ENCODE results near the gene WDTC1.
A peak's percentile ranks its signal among the peaks of the same experiment; 100 is the strongest.

The WDTC1 gene

DNA sequence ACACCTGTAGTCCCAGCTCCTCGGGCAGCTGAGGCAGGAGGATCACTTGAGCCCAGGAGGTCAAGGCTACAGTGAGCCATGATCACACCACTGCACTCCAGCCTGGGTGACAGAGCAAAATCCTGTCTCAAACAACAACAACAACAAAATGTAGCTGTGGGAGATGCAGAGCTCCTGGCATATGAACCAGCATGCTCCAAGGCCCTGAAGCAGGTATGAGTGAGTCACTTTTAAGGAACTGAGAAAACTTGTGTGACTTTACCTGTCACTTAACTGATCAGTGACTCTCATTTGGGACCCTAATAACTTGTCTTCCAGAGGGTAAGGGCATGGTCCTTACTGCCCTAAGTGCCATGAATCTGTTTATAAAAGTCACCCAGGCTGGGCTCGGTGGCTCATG is 68.2 kb downstream of the WDTC1 start:
- DNase-seq: no peak

DNA sequence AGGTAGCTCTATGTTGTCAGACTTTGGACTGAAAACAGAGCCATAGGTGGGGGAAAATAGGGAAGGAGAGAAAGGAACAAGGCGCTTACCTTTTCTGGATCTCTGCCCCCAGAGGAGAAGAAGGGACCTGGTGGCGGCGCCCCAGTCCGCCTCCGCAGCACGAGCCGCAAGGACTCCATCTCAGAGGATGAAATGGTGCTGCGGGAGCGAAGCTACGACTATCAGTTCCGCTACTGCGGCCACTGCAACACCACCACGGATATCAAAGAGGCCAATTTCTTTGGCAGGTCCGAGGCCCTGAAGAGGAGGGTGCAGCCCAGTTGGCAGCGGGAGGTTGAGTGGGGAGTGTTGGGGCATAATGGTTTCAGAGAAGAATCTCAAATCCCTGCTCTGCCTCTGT is 69.1 kb downstream of the WDTC1 start:
- DNase-seq: no peak

GRCh38 chr1:27306071-27306470 is 71.6 kb downstream of the WDTC1 start:
- DNase-seq: no peak

- no peak for DNase-seq
These were observed 72.7 kb downstream of the WDTC1 start for GRCh38 chr1:27306892-27307761.

- DNase-seq: no peak
These were observed 73.6 kb downstream of the WDTC1 start for GRCh38 chr1:27307874-27308598.

- no peak for DNase-seq
These were observed 79.7 kb downstream of the WDTC1 start for GRCh38 chr1:27314169-27314568.

DNA sequence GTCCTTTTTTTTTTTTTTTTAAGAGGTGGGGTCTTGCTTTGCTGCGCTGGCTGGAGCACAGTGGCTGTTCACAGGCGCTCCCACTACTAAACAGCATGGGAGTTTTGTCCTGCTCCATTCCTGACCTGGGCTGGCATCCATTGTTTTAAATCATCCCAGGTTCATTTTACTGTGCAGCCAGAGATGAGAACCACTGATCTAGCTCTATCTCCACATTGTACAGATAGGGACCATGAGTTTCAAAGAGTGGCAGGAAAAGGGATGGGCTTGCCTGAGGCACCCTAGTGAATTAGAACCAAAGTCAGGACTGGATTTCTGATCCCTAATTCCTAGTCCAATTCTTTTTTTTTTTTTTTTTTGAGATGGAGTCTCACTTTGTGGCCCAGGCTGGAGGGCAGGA is 80.3 kb downstream of the WDTC1 start:
- no peak for DNase-seq

DNA sequence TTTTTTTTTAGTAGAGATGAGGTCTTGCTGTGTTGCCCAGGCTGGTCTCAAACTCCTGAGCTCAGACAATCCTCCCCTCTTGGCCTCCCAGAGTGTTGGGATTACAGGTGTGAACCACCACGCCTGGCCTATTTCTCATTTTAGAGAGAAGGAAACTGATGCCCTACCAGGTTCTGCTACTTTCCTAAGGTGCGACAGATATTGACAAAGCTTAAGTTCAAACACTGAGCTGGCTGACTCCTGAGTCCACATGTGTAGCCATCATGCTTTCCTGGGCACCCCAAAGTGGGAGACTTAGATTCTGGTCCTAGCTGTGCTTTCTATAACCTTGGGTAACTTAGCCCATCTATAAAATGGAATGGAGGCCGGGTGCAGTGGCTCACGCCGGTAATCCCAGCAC is 82.4 kb downstream of the WDTC1 start:
- no peak for DNase-seq

DNA sequence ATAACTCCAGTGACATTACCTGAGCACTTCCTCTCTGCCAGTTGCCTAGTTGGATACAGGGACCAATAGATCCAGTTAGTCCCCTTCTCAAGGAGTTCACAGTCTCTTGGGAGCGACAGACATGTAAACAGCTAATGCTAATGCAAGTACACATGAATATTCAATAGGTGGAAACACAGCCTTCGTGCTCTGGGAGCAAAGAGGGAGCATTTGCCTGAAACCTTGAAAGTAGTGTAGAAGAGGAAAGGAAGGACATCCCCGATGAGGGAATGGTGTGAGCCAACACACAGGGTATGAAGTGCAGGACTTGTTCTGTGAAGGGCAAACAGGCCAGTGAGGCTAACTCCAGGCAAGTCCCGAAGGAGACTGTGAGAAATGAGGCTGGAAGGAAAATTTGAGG is 83.7 kb downstream of the WDTC1 start:
- no peak for DNase-seq

DNA sequence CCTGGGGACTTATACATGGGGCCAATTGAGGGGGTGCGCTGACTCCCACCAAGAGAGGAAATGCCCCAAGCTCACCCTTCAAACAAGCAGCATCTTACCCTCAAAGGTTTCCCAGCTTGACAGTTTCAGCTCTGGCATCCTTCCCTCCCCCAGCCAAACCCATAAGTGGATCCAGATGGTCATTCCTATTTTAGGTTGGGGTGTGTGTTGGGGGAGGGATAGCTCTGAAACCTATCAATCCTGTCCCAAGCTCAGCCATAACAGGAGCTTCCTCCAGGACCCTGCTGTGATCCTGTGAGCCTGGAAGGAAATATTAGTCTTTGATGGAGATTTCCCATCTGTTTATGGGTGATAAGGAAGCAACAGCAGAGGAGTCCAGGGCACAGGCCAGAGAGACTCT is 84.2 kb downstream of the WDTC1 start:
- DNase-seq: no peak

DNA sequence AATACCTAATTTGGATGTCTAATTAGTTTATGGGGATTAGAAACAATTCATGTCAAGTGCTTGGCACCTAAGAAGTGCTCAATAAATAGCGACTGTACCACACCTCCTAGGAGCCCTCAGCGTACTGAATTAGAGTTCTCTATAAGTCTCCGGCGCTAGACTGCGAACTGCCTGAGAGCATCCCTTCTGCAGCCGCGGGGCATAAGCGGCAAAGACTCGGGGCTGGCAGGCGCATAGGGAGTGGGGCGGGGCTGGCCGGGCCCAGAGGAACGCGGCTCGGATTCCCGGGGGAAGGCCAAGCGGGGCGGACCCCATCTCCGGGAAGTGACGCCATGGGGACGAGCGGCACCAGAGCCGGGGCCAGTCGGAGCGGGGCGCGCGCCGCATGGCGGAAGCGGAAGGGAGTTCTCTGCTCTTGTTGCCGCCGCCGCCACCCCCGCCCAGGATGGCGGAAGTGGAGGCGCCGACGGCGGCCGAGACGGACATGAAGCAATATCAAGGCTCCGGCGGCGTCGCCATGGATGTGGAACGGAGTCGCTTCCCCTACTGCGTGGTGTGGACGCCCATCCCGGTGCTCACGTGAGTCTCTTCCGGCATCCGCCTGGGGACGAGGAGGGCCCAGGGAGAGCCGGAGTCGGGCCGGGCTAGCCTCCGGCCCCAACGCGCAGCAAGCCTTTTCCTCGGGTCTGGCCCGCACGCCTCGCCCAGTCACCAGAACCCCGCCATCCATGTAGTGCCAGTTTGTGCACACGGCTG is 87.6 kb downstream of the WDTC1 start, which contains the start of gene TMEM222:
TSS of gene TMEM222 (plus strand) at position 351 of the 756 bp plus-strand sequence. CDS start at position 386, 35 bp downstream.
- DNase-seq: peak; percentile 97

DNA sequence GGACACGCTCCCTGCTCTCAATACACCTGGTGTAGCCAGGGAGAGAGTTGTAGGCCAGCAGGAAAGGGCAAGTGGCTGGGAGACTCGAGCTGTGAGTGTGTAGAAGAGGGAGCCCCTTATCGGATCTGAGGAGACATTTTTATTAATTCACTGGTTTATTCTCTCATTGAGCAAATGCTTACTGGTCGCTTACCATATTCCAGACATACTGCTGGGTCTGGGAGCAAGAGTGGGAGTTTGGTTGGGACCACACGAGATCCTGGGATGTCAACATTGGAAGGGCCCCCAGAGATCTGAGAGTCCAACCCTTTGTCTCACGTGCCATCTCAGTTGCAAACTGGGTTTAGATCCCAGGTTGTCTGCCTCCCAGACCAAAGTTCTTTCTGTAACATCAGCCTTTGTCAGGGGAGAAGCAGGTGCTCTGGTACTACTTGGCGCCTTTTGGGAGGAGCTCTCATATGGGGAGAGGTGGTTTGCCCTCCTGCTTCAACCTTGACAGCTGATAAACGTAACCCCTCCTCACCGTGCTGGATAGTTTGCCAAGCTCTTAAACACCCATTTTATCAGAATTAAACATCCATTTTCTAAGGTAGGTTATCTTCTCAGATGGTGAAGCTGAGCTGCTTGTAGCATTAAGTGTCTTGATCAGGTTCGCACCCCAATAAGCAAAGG is 88.3 kb downstream of the WDTC1 start:
- no peak for DNase-seq

- no peak for DNase-seq
These were observed 90.9 kb downstream of the WDTC1 start for GRCh38 chr1:27325286-27325685.

- DNase-seq: no peak
These were observed 93.5 kb downstream of the WDTC1 start for GRCh38 chr1:27327964-27328363.

GRCh38 chr1:27330786-27331185 is 96.4 kb downstream of the WDTC1 start:
- no peak for DNase-seq

DNA sequence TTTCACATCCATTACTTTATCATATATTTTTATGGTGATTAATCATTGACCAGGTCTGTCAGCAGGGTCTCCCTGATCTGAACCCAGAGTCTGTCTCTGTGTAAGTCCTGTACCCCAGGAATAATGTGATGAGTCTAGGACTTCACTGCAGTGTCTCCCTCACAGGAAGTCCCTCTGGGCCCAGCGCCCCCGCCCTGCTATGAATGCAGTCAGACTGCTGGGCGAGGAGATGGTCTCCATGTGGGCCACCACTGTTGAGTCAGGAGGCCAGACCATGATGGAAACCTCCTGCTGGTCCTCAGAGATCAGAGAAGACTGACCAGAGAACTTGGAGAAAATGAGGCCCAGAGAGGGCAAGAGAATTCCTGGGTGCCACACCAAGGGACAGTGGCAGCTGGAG is 97.0 kb downstream of the WDTC1 start:
- no peak for DNase-seq

GRCh38 chr1:27331922-27332321 is 97.5 kb downstream of the WDTC1 start:
- DNase-seq: no peak

DNA sequence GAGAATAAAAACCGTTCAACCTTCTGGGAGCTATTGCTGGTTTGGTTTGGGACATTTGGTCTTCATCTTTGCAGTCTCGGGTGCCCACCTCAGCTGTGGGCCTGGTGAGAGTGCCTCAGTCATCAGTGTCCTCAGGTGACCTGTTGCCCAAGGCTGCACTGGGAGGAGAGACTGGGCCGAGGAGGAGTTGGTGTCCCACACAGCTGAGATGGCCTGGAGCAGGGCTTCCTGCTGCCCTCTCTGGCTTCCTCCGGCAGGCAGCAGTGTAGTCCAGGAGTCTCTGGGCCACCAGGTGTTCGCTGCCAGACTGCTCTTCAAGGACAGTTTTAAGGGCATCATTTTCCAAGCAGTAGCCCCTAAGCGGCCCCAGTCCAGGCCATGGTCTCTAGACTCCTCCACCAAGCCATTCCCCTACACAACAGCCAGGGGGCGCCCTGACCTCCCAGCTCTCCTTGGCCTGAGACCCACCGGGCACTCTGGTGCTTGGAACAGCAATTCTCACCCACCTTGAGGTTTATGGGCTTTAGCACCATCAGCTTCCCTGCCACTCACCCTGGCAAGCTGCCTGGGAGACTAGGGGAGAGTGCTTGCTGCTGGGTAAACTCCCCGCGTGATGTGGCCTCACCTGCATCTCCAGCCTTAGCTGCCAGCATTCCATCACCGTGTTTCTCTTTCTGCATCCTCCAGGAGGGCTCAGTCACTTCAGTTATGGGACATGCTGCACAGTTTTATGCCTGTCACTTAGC is 98.3 kb downstream of the WDTC1 start:
- peak; percentile 43 for DNase-seq

DNA sequence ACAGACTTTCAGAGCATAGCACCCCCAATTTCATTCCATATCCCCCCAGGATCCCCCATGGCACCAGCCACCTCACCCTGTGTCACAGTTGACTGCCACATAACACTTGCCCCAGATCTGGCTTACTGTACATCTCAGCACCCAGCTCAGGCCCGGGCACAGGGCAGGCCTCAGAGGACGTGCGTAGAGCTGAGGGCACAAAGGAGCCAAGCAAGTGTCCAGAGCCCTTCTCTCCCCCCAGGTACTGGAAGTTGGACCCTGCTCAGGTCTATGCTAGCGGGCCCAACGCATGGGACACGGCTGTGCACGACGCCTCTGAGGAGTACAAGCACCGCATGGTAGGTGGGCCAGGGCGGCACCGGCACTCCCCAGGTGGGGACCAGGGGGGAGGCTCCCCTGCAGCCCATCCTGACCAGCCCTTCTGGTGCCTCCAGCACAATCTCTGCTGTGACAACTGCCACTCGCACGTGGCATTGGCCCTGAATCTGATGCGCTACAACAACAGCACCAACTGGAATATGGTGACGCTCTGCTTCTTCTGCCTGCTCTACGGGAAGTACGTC is 99.4 kb downstream of the WDTC1 start:
- no peak for DNase-seq

DNA sequence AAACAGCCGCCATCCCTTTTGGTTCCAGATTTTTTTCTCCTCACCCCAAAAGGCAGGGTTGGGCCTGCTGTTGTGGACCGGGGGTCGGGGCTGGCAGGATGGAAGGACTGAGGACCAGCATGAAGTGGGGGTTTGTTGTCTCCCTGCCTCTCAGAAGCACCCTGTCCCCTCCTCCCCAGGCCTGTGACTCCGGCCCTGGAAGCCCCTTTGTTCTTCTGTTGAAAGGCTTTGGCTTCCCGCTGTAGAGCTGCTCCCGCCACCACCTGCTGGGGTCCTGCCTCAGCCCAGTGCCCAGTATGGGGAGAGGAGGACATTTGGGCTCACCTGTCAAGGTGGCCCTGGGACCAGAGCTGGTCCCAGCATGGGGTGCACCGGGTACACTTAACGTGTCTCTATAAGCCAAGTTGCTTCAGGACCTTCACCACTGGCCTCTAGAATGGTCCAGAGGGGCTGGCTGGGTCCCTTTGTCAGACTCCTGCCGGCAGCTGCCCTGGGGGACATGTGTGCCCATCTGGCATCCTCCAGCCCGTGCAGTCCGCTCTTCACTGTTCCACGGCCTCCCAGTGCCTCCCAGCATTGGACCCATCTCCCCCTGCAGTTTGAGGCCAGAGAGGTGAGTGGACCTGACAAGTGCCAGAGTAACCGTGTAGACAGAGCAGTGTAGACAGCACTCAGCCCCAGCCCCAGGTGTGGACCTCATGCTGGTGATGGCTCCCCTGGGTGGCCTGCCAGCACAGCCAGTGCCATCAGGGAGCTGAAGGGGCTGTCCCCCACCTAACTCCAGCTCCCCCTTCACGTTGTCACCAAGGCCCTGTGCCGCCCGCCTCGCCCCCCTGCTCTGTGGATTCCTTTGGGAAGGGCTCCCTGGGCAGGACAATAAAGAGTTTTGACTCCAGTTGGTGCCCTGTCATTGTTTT is 101.3 kb downstream of the WDTC1 start:
- no peak for DNase-seq

GRCh38 chr1:27336756-27337155 is 102.3 kb downstream of the WDTC1 start:
- DNase-seq: no peak

All from activated CD4-positive, alpha-beta T cell treated with anti-CD3 and anti-CD28 coated beads for 1 hour (primary cell).